HG02642 (cell line): Measurements from ENCODE around the gene GABBR1.

Experiments used
- ATAC-seq: cut with Tn5 transposase; IDR thresholded peaks from one replicate; pipeline ENCODE4 v1.9.1; 2021; ENCODE audit warnings: mild to moderate bottlenecking; ENCODE audit not compliant: unreplicated experiment, poor library complexity

The GABBR1 gene

DNA sequence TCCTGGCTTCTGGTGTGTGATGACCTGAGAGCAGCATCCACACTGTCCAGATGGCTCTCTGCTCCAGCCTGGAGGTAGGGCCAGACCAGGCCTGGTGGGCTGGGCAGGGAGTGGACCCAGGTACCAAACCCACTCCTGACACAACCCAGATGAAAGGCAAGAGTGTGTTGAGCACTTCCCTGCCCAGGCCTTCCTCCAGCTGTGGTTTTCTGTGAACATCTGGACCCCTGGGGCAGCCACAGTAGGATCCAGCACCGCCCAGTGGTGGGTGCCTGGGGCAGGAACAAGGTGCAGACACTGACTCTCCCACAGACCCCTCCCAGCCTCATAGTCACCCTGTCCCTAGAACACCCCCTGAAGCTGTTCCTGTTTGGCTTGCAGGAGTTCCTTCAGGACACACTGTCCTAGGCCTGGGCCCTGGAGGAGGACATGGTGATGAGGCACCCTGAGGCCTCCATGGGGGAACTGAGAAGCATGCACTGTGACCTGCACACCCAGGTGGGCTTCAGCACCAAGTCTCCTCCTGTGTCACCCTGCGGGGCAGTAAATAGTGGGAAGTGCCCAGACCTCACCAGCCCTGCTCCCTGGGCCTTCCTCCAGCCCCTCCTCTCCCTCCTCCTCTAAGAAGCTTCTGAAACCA lies 102.2 kb downstream of the GABBR1 start:
- ATAC-seq, result no peak

DNA sequence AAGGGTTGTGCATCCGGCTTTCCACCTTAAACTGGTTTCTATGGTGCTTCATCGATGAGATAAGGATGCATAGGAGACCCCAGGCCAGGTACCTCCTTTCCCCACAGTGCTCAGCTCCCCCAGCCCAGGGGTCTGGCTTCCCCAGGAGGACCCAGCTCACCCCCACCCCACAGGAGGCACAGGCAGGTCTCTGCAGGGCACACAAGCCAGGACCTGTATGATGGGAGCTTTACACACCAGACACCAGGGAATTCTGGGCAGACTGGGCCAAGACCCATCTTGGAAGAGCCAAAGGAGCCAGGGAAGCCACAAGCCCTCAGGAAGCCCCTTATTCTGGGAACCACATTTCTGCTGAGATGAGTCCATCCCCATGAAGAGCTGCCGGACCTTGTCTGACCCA lies 103.0 kb downstream of the GABBR1 start:
- ATAC-seq, result no peak

DNA sequence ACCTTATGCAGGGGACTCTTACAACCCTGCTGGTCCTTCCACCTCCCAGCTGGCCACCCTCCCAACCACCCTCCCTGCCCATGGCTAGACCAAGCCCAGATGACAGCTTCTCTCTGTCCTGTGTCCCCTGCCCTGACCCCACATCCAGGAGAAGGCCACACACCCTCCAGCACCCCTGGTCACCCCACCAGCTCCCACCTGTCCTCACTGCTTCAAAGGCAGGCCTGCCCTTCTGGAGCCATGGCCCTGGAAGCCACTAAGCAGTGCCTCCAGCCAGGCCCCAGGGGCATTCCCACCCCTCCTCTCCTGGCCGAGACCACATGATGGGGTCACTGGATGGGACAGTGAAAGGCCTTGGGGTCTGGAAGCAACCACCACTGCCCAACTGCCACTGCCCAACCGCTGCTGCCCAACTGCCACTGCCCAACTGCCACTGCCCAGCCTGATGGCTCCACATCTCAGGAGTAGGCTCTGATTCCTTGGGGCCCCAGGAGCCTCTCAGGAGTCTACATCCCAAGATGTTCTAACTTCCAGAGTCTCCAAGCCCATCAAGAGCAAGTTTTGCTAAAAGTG lies 103.9 kb downstream of the GABBR1 start:
- no peak for ATAC-seq

DNA sequence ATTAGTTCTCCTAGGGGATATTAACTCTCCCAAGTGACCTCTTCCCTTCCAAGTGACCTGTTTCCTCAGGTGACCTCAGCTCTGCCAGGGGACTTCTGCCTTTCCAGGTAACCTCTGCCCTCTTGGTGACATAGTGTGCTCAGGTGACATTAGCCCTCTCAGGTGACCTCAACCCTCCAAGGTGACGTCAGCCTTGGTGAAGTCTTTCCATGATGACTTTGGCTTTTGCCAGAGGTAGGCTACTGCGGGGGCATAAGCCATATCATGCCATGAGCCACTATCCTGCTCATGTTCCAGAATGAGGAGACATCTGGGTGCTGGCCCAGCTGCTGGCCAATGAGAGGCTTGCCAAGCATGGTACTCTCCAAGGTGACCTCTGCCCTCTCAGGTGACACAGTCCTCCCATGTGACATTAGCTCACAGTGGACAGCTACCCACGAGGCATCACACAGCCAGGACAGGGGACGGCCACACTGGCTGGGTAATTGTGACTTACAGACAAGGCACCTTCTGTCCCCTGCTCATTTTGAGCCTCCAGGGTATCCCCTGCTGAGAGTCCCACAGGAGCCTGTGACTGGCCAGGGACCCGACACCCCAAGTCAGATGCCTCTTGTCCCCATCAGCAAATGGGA lies 104.6 kb downstream of the GABBR1 start:
- no peak for ATAC-seq

DNA sequence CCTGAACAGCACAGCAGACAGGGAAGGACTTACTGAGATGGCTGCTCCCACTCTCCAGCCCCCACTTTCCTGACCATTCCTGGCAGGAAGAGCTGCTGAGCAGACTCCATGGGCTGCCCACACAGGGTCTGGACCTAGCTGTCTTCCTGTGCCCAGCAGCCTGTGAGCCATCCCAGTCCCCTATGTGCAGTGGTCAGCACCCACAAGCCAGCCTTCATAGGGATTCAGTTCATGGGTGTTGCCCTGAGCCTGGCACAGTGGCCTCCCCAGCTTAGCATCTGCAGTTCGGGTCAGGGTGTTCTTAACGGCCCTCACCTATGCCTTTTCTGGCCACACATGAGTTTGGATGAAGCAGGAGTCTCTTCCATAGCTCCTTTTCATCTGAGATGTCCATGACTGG lies 105.4 kb downstream of the GABBR1 start:
- ATAC-seq, result no peak

DNA sequence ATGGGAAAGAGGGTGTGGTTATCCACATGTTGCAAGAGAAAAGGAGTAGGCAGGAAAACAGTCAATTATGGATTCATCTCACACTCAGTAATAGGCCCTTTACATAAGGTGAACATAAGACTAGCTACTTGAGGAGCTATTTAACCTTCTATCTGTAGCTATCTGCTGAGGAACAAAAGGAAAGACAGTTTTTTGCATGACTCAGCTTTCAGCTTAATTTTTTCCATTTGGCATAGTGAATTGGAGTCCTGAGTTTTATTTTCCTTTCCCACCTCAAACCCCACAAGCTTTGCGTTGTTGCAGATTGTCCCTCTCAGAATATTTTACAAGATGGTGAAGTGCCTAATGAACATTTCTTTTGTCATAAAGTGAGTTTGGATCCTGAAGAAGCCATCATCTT lies 105.9 kb downstream of the GABBR1 start:
- ATAC-seq, result no peak

DNA sequence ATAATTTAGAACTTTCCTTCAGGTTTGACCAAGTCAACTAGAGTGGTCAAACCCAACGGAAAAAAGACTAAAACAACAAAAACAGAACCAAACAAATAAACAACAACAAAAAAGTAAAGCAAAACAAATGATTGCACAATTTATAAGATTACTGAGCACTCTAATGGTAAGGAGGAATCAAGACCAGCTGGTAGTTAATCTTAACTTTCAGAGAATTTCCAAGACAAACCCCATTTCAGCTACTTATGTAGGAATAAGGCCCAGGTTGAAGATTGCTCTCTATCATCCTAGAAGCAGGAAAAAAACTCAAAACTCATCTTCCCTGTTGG lies 107.7 kb downstream of the GABBR1 start:
- ATAC-seq, result no peak

DNA sequence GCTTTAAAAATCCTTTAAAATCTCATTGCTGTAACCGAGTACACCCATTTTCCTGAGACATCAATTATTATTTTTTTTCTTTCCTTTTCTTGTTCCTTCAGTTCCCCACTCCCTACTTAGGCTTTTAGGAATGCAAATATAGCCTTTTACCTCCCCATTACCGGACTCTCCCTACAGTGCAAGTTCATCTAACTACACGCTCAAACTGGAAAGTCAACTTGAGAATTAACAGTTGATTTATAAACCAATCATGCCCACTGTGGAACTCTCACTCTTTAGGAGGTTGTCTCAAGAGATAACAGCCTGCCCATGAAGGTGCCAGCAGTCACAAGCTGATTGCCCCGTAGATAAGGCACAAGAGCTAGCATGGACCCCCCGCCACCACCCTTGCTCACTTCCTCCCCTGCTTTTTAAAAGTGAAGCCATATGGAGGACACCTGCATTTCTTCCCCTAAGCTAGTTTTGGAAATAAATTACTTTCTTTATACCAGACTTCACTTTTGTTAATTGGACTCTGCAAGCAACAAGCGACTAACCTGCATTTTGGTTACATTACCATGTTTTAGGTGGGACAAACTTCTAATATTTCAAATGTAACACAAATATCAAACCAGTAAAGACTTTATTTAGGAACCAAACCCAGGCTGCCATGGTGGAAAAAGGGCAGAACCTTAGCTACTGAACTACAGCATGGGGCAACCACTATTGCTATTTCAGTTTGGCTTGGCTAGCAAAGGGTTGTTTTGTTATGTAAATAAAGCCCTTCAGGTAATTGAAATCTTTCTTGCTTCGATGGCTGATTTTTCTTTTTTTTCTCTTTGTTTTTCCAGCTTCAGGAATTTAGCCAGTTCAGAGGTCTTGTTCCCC lies 108.3 kb downstream of the GABBR1 start:
- no peak for ATAC-seq

DNA sequence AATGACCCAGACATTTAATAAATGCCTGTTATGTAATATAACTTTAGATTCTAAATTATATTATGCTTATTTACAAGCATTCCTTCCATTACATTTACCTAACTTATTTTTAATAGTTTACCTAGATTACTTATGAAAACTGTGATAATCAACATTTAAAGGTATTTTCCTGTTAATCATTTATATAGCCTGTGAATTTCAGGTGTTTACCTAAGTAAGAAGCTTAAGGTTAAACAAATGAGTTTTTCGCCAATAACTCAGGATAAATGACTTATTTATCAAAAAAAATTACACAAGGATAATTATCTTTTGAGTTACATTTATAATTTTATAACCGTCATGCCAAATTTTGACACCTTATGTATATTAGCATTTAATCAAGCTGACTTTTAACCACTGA lies 108.9 kb downstream of the GABBR1 start:
- ATAC-seq, result no peak

DNA sequence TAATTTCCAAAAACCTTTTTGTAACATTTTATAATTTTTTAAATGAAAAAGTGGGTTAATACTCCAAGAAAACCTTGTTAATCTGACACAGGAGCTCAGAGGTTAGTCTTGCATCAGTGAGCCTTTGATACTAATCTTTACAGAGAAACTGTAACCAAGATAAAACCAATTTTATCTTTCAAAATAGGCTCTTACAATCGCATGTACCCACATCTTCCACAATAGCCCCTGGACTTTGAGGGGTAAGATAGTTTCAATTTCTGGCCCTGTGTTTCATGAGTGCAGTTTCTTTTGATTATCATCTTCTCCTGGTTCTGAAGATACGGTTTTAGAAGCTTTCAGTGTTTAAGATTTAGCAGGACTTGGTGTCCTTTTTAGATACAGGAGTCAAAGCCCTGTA lies 110.8 kb downstream of the GABBR1 start:
- ATAC-seq, result no peak

DNA sequence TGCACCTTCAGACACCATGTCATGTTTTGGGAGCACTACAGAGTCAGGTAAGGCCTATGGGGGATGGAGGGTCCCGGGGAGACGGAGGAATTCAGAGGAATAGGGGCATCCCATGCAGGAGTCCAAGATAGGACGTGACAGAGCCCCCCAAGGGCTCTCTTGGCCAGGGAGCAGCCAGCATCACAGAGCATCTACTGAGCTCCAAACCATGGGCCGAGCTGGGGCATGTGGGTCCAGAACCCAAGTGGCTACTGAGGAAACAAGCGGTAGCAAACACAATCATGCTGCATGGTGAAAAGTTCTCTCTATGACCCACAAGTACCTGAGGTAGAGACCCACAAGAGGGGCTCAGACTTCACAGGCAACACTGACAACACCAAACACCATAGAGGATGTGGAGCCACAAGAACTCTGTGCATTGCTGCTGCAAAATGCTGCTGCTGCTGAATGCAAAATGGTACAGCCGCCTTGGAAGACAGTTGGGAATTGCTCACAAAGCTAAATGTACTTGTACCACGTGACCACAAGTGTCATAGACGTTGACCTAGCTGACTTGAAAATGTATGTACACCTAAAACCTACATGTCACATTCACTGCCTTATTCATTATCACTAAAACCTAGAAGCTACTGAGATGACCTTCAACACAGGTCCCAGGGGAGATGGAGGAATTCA lies 111.8 kb downstream of the GABBR1 start:
- ATAC-seq, result no peak

DNA sequence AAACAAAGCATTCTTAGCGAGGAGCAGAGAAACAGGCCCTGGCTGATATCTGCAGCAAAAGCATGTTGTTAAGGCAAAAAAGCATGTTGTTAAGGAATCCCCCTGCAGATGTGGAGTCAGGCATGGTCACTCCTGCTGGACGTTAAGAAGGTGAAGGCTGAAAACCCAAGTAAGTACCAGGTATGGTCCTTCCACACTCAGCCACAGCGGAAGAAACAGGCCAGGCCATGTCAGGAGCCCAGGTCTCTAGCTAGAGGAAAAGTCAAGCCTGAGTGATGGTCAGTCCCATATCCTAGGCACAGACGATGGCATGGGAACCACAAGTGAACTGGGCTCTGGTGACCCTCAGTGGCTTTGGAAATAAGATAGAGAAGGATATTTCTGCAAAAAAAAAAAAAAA lies 112.8 kb downstream of the GABBR1 start:
- no peak for ATAC-seq

DNA sequence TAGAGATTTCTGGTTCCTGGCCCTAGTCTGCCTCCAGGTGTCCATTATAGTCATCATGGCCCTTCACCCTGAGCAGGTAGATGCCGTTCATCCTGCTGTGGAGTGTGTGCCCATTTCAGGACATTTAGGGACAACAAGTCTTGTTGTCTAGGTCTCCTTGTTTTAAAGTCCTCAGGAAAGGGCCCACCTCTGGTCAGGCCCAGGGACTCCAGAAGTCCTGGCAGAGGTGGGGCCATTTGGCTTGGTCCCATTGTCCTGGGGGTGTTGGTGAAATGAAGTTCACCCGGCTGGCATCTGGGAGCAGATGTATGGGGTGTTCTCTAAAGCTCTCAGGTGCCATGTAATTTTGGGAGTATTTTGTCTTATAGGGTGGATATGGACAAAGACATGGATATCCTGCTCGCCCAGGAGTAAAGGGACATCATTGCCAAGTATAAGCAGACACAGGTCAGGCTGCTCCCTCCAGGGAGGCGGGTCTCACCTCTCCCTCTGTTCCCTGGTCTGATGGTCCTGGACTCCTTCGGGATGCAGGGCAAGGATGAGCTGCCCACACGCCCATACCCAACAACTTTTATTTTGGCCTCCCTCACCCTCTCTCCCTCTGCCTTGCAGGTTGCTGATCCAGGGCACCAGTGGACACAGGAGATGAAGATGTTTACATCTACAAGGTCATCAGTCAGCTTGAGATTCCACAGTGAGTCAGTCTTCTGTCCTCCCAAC lies 113.5 kb downstream of the GABBR1 start:
- no peak for ATAC-seq

DNA sequence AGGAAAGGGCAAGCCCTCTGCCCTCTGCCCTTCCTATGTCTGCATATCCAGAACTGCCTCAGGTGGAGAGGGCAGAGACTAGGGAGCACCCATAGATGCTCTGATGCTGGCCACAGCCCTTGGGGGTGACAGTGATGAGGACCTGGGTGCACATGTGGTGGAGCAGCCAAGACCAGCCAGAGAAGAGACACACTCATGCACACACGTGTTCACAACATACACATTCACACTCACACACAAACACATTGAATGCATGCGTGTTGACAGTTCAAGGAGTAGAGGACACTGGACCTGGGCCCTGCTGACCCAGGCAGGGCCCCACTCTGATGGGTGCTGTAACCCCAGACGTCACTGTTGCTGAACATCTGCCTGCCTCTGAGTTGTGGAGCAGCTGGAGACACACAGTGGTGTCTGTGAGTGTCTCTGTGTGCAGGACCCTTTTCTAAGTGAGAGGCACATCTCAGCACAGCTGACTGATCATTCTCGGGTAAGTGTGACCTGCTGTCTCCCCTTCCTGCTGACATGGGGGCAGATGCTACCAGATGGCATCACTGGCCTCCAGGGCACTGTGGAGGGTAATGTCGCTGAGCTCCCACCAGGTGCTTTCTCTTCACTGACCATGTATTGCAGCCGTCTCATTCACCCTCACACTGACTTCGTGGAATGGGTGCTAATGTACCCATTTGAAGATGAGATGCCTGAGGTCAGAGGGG lies 115.1 kb downstream of the GABBR1 start:
- no peak for ATAC-seq

DNA sequence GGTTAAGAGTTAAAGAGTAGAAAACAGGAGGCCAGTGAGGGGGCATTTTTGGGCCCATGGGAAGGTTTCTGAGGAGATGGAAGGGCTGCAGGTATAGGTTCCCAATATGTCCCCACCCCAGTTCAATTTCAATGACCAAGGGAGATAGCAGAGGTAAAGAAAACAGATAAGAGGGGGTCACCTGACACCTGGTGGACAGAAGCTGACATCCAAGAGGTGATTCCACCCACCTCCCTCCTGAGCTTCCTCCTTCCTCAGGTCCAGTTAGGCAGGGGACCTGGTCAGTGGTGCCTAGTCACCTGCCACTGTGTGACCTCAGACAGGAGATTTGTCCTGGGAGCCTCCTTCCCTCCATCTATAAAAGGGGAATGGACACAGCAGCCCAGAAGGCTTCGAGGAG lies 115.7 kb downstream of the GABBR1 start:
- ATAC-seq, result no peak

DNA sequence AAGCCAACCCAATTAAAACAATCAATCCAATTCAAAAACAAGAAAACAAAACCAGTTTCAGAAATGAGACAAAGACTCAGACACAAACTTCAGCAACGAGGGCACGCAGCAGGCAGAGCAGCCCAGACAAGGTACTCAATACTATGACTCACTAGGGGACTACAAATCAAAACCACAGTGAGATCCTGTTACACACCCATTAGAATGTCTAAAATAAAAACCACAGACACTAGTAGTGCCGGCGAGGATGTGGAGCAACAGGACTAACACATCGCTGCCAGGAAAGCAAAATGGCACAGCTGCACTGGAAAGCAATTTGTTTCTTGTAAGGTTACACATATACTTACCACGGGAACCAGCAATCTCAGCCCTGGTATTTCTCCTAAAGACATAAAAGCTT lies 116.9 kb downstream of the GABBR1 start:
- ATAC-seq, result no peak

DNA sequence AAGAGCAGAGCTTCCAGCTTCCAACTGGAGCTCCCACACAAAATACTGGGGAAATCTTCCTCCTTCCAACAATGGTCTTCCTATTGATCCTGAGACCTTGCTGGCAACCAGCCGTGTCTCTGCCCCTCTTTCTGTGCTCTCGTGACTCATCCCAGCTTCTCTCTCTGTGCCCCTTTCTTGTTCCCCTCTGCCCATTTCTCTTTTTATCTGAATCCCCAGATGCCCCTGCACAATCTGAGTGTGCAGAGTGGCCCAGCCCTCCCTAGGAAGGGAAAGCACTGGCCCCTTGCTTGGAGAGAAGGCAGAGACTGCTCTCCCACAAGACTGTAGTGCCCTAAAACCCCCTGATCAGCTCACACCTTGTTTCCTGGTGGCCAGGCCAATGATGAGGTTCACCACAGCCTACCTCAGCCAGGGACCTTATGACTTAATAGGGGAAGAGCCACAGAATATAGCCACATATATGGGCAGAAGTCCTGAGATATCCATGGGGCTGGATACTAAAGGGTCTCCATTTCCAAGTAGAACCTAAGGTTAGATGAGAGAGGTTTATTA lies 122.2 kb downstream of the GABBR1 start:
- ATAC-seq, result no peak

DNA sequence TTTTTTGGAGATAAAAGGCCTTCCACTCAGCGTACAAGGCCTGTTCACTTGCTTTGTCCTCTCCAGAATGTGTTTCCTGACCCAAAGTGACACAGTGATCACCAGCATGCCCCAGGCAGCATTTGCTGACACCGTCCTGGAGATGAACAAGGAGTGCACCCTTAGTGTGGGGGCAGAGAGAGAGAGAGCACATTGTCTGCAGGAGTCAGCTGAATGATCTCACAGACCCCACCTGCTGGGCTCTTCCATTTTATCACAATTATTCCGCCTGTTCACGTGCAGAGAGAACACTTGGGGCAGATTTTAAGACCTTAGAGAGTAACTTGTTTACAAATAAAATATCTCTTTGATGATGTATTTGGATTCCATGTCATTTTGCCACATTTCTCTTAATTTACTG lies 122.8 kb downstream of the GABBR1 start:
- ATAC-seq, result no peak
